ENCODE results near the gene TK2.

The TK2 gene

DNA sequence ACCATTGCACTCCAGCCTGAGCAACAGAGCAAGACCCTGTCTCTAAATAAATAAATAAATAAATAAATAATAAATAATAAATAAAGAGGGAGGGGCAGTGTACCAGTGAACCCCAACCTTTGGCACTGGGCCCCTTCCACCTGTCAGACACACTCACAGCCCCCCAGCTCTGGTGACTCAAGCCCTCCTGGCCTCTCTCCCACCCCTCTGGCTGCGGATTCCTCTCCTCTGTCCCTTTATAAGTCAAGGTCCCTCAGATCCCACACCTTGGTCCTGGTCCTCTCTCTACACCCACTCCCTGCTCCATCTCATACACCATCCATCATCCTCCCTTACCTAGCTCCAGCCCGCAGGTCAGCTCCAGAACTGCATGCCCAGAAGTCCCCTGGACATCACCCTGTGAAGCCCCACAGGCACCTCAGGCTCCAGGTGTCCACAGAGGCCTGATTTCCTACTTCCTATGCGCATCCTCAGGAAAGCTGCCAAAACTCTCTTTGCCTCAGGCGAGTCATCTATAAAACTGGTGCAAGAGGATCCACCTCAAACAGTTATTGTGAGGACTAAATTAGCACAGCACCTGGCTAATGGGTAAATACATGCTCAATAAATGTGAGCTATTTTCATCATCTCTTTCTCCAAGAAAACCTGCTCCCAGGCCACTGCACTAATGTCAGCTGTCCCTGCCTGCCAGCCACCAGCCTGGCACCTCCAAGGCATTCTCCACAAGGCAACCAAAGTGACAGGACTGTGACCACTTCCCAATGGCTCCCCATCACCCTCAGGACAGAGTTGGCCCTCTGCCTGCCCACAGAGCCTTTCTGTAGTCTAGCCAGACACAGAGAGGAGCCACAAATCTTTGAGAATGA lies 76.0 kb downstream of the TK2 start:
- no peak overlapping the region for H2AK5ac ChIP-seq (ENCODE audit: low read depth, low read length)
- no peak overlapping the region for H2BK12ac ChIP-seq (ENCODE audit: low read length)
- no peak overlapping the region for H3K23ac ChIP-seq (ENCODE audit: low read depth, low read length, poor library complexity)
- no peak overlapping the region for H3K27ac ChIP-seq (replicated peaks; ENCODE audit: low read length)
- no peak overlapping the region for H2BK15ac ChIP-seq (ENCODE audit: low read length)
- H2BK120ac ChIP-seq (ENCODE audit: low read depth, low read length): no peak overlapping the region
- no peak overlapping the region for H3K9ac ChIP-seq (ENCODE audit: low read depth, low read length, poor library complexity)
- no peak overlapping the region for H2BK5ac ChIP-seq (ENCODE audit: low read length)
- H3K14ac ChIP-seq (ENCODE audit: low read length): no peak overlapping the region
- DNase-seq (ENCODE audit: low spot score): no peak
- H3K36me3 ChIP-seq (replicated peaks in 1 of 2; ENCODE audit: control insufficient read depth in 2 of 2, insufficient read depth in 2 of 2, low read length in 2 of 2): no peaks in the 10 kb centered on the region
- peaks cover 0 to 3% of the 10 kb centered on the region in 2 donors for H3K9me3 ChIP-seq (replicated peaks in 1 of 2; ENCODE audit: control insufficient read depth in 2 of 2, insufficient read depth in 1 of 2, low read depth in 1 of 2, low read length in 2 of 2)
- WGBS, 2 donors (ENCODE audit: extremely low coverage in 2 of 2, insufficient read length in 2 of 2, insufficient replicate concordance in 1 of 2): no CpG with 5 or more reads among the region's 4 CpGs
- peaks cover 0 to 1% of the 10 kb centered on the region in 2 donors for H3K4me1 ChIP-seq (ENCODE audit: control insufficient read depth in 2 of 2, insufficient read depth in 1 of 2, low read depth in 1 of 2, low read length in 2 of 2)
- no peaks in the 10 kb centered on the region for H3K27me3 ChIP-seq (ENCODE audit: control insufficient read depth in 3 of 3, insufficient read depth in 3 of 3, low read depth in 1 of 3, low read length in 3 of 3)
- no peak overlapping the region for H2AFZ ChIP-seq (ENCODE audit: low read length)
- peaks cover 2% of the 10 kb centered on the region for H3K79me1 ChIP-seq (ENCODE audit: low read depth, low read length)
- no peak overlapping the region for H4K91ac ChIP-seq (ENCODE audit: low read depth, low read length, poor library complexity)
- H3K18ac ChIP-seq (ENCODE audit: low read length): no peak overlapping the region
- H3K4ac ChIP-seq (ENCODE audit: low read length): no peak overlapping the region
- no peak overlapping the region for H4K8ac ChIP-seq (ENCODE audit: low read depth, low read length)
- H3K4me2 ChIP-seq (ENCODE audit: insufficient read depth, low read length, poor library complexity, severe bottlenecking): no peak overlapping the region
- peak overlapping the region in 1 of 2 donors; percentile 41 for H3K4me3 ChIP-seq (ENCODE audit: low read length in 2 of 2)

DNA sequence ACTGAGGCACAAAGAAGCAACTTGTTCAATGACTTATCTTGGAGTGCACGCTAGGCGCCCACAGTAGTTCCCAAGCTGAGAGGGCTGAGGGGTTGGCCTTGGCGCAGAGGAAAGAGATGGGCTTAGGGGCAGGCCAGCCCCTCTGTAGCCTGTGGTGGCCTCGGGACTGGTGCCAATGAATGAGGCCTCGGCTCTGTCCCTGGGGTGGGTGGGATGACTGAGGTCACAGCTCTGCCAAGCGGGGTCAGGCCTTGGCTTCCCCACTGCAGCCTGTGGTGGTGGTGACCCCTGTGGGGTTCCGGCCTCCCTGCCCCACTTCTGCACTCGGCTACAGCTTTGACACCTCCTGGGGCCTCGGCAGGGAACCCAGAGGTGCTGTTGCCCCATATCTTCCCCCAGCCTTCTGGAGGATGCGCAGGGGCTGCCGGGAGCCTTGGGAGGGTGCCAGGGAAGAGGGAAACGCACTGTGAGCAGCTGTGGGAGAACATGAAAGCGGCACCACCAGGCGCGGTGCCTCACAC lies 76.8 kb downstream of the TK2 start:
- Histone ChIP-seq H3K4me2 (ENCODE audit: insufficient read depth, low read length, poor library complexity, severe bottlenecking) (no peak overlapping the region), H3K18ac (ENCODE audit: low read length) (peak overlapping the region; percentile 41), H2BK120ac (ENCODE audit: low read depth, low read length) (no peak overlapping the region), H3K9ac (ENCODE audit: low read depth, low read length, poor library complexity) (peak overlapping the region; percentile 17), H3K79me1 (ENCODE audit: low read depth, low read length) (peaks cover 2% of the 10 kb centered on the region), H3K36me3 (replicated peaks in 1 of 2; ENCODE audit: control insufficient read depth in 2 of 2, insufficient read depth in 2 of 2, low read length in 2 of 2) (no peaks in the 10 kb centered on the region), H2AFZ (ENCODE audit: low read length) (no peak overlapping the region), H2AK5ac (ENCODE audit: low read depth, low read length) (no peak overlapping the region), H2BK5ac (ENCODE audit: low read length) (no peak overlapping the region), H3K14ac (ENCODE audit: low read length) (no peak overlapping the region), H3K4me1 (ENCODE audit: control insufficient read depth in 2 of 2, insufficient read depth in 1 of 2, low read depth in 1 of 2, low read length in 2 of 2) (peaks cover 0 to 1% of the 10 kb centered on the region in 2 donors), H2BK15ac (ENCODE audit: low read length) (no peak overlapping the region), H4K91ac (ENCODE audit: low read depth, low read length, poor library complexity) (no peak overlapping the region), H4K8ac (ENCODE audit: low read depth, low read length) (no peak overlapping the region), H3K4ac (ENCODE audit: low read length) (peak overlapping the region; percentile 15), H3K27me3 (ENCODE audit: control insufficient read depth in 3 of 3, insufficient read depth in 3 of 3, low read depth in 1 of 3, low read length in 3 of 3) (no peaks in the 10 kb centered on the region), H3K23ac (ENCODE audit: low read depth, low read length, poor library complexity) (no peak overlapping the region), H3K9me3 (replicated peaks in 1 of 2; ENCODE audit: control insufficient read depth in 2 of 2, insufficient read depth in 1 of 2, low read depth in 1 of 2, low read length in 2 of 2) (peaks cover 0 to 3% of the 10 kb centered on the region in 2 donors), H3K27ac (replicated peaks; ENCODE audit: low read length) (no peak overlapping the region), H3K4me3 (ENCODE audit: low read length in 2 of 2) (no peak overlapping the region), H2BK12ac (ENCODE audit: low read length) (no peak overlapping the region)
- WGBS, 2 donors (ENCODE audit: extremely low coverage in 2 of 2, insufficient read length in 2 of 2, insufficient replicate concordance in 1 of 2): no CpG with 5 or more reads among the region's 15 CpGs
- no peak for DNase-seq (ENCODE audit: low spot score)

DNA sequence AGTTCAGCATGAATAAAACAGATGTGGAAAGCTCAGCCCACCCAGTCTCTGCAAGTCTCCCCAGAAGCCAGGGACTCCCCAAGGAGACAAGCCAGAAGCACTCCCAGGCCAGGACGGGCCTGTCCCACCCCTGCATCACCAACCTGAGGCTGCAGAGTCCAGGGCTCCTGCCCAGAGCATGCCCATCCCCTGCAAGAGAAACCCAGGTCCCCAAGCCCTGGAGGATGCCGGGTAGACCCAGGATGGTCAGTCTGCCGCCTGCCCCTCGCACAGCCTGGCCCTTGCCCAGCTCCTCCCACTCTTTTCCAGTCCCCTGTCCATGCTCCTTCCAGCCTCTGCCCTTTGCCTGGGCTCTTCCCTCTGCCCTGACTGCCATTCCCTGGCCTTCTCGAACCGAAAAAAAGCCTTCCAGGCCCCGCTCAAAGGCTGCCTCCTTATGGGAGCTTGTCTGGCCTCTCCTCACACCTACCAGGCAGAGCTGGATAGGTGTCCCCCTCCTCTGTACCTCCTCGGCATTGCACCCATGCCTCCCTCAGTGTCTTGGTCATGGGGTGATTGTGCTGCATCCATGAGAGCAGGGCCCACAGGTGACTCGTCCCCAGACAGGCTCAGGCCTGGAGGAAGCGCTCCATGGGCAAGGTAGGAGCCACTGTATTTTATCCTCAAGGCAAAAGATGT lies 78.1 kb downstream of the TK2 start:
- H3K9ac ChIP-seq (ENCODE audit: low read depth, low read length, poor library complexity): no peak overlapping the region
- H2BK5ac ChIP-seq (ENCODE audit: low read length): no peak overlapping the region
- H2BK12ac ChIP-seq (ENCODE audit: low read length): no peak overlapping the region
- H3K4me1 ChIP-seq (ENCODE audit: control insufficient read depth in 2 of 2, insufficient read depth in 1 of 2, low read depth in 1 of 2, low read length in 2 of 2): peaks cover 0 to 1% of the 10 kb centered on the region in 2 donors
- no peak overlapping the region for H3K27ac ChIP-seq (replicated peaks; ENCODE audit: low read length)
- no peak overlapping the region for H3K14ac ChIP-seq (ENCODE audit: low read length)
- no peak overlapping the region for H2AFZ ChIP-seq (ENCODE audit: low read length)
- H2AK5ac ChIP-seq (ENCODE audit: low read depth, low read length): peak overlapping the region; percentile 82
- H2BK15ac ChIP-seq (ENCODE audit: low read length): no peak overlapping the region
- H4K8ac ChIP-seq (ENCODE audit: low read depth, low read length): no peak overlapping the region
- peaks cover 0 to 3% of the 10 kb centered on the region in 2 donors for H3K9me3 ChIP-seq (replicated peaks in 1 of 2; ENCODE audit: control insufficient read depth in 2 of 2, insufficient read depth in 1 of 2, low read depth in 1 of 2, low read length in 2 of 2)
- no CpG with 5 or more reads among the region's 10 CpGs for WGBS, 2 donors (ENCODE audit: extremely low coverage in 2 of 2, insufficient read length in 2 of 2, insufficient replicate concordance in 1 of 2)
- H4K91ac ChIP-seq (ENCODE audit: low read depth, low read length, poor library complexity): no peak overlapping the region
- peak overlapping the region; percentile 18 for H3K18ac ChIP-seq (ENCODE audit: low read length)
- H3K23ac ChIP-seq (ENCODE audit: low read depth, low read length, poor library complexity): no peak overlapping the region
- no peak overlapping the region for H3K4me2 ChIP-seq (ENCODE audit: insufficient read depth, low read length, poor library complexity, severe bottlenecking)
- H2BK120ac ChIP-seq (ENCODE audit: low read depth, low read length): no peak overlapping the region
- no peaks in the 10 kb centered on the region for H3K36me3 ChIP-seq (replicated peaks in 1 of 2; ENCODE audit: control insufficient read depth in 2 of 2, insufficient read depth in 2 of 2, low read length in 2 of 2)
- no peak for DNase-seq (ENCODE audit: low spot score)
- H3K27me3 ChIP-seq (ENCODE audit: control insufficient read depth in 3 of 3, insufficient read depth in 3 of 3, low read depth in 1 of 3, low read length in 3 of 3): no peaks in the 10 kb centered on the region
- no peaks in the 10 kb centered on the region for H3K79me1 ChIP-seq (ENCODE audit: low read depth, low read length)
- H3K4me3 ChIP-seq (ENCODE audit: low read length in 2 of 2): no peak overlapping the region
- no peak overlapping the region for H3K4ac ChIP-seq (ENCODE audit: low read length)

DNA sequence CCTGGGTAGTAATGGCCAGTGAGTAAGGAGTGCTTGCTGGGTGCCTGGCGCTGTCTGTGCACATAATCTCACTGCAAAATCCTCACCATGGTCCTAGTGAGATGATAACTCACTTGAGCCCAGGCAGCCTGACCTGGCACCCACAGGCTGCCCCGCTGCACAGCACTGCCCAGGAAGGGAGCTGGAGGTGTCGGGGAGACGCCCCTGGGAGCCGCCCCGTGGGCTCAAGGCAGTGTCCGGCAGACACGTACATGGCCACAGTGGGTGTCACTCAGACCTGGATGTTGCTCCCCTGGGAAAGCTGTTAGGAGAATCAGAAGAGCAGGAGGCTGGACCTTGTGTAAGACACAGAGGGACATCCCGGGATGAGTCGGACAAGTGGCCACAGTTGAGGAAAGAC lies 78.7 kb downstream of the TK2 start:
- peaks cover 0 to under 1% of the 10 kb centered on the region in 2 donors for H3K9me3 ChIP-seq (replicated peaks in 1 of 2; ENCODE audit: control insufficient read depth in 2 of 2, insufficient read depth in 1 of 2, low read depth in 1 of 2, low read length in 2 of 2)
- no peak overlapping the region for H4K91ac ChIP-seq (ENCODE audit: low read depth, low read length, poor library complexity)
- no peak overlapping the region for H2BK5ac ChIP-seq (ENCODE audit: low read length)
- H3K4ac ChIP-seq (ENCODE audit: low read length): no peak overlapping the region
- H3K79me1 ChIP-seq (ENCODE audit: low read depth, low read length): no peaks in the 10 kb centered on the region
- H3K4me2 ChIP-seq (ENCODE audit: insufficient read depth, low read length, poor library complexity, severe bottlenecking): no peak overlapping the region
- no peak overlapping the region for H2BK15ac ChIP-seq (ENCODE audit: low read length)
- no peak overlapping the region for H3K9ac ChIP-seq (ENCODE audit: low read depth, low read length, poor library complexity)
- no peak overlapping the region for H2BK120ac ChIP-seq (ENCODE audit: low read depth, low read length)
- H2AK5ac ChIP-seq (ENCODE audit: low read depth, low read length): peak overlapping the region; percentile 82
- DNase-seq (ENCODE audit: low spot score): no peak
- no peak overlapping the region for H3K14ac ChIP-seq (ENCODE audit: low read length)
- H2AFZ ChIP-seq (ENCODE audit: low read length): no peak overlapping the region
- no CpG with 5 or more reads among the region's 10 CpGs for WGBS, 2 donors (ENCODE audit: extremely low coverage in 2 of 2, insufficient read length in 2 of 2, insufficient replicate concordance in 1 of 2)
- peak overlapping the region; percentile 75 for H2BK12ac ChIP-seq (ENCODE audit: low read length)
- peak overlapping the region; percentile 7 for H3K18ac ChIP-seq (ENCODE audit: low read length)
- H3K27me3 ChIP-seq (ENCODE audit: control insufficient read depth in 3 of 3, insufficient read depth in 3 of 3, low read depth in 1 of 3, low read length in 3 of 3): no peaks in the 10 kb centered on the region
- H3K36me3 ChIP-seq (replicated peaks in 1 of 2; ENCODE audit: control insufficient read depth in 2 of 2, insufficient read depth in 2 of 2, low read length in 2 of 2): no peaks in the 10 kb centered on the region
- peaks cover 0 to 1% of the 10 kb centered on the region in 2 donors for H3K4me1 ChIP-seq (ENCODE audit: control insufficient read depth in 2 of 2, insufficient read depth in 1 of 2, low read depth in 1 of 2, low read length in 2 of 2)
- peak overlapping the region; percentile 11 for H3K23ac ChIP-seq (ENCODE audit: low read depth, low read length, poor library complexity)
- H4K8ac ChIP-seq (ENCODE audit: low read depth, low read length): no peak overlapping the region
- H3K4me3 ChIP-seq (ENCODE audit: low read length in 2 of 2): no peak overlapping the region
- no peak overlapping the region for H3K27ac ChIP-seq (replicated peaks; ENCODE audit: low read length)
